Measurements from ENCODE around the gene PLXNA2.

PLXNA2 gene

DNA sequence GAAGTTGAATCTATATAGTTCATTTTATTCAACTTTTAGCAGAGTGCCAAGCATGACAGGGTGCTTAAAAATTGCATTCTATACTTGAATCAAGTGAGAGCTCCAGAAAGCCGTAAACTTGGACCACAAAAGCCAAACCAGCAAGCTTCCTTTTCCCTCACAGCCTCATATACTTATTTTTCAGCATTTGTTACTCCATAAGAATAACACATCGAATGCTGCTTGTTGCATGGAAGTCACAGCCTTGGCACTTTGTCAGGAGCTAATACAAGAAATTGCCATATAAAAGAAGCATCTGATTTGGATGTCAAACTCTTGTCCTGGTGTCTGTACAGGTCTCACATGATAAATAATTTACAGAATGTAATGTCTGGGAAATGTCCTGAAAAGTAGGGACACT is 87.4 kb downstream of the PLXNA2 start:
- no peak for TF ChIP-seq ISL1 (CRISPR knock-in tag; IDR thresholded peaks at IDR 0.05)
- TF ChIP-seq, protein P1, sequence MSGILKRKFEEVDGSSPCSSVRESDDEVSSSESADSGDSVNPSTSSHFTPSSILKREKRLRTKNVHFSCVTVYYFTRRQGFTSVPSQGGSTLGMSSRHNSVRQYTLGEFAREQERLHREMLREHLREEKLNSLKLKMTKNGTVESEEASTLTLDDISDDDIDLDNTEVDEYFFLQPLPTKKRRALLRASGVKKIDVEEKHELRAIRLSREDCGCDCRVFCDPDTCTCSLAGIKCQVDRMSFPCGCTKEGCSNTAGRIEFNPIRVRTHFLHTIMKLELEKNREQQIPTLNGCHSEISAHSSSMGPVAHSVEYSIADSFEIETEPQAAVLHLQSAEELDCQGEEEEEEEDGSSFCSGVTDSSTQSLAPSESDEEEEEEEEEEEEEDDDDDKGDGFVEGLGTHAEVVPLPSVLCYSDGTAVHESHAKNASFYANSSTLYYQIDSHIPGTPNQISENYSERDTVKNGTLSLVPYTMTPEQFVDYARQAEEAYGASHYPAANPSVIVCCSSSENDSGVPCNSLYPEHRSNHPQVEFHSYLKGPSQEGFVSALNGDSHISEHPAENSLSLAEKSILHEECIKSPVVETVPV (CRISPR knock-in tag; IDR thresholded peaks at IDR 0.05), result no peak
- no peak for TF ChIP-seq ZNF70 (CRISPR knock-in tag; IDR thresholded peaks at IDR 0.05)
- TF ChIP-seq RARB (CRISPR knock-in tag; IDR thresholded peaks at IDR 0.05), result no peak
- TF ChIP-seq GLIS3 (CRISPR knock-in tag; IDR thresholded peaks at IDR 0.05), result no peak
- no peak for TF ChIP-seq ZNF8 (CRISPR knock-in tag; IDR thresholded peaks at IDR 0.05)
- no peak for TF ChIP-seq ZNF565 (CRISPR knock-in tag; conservative IDR thresholded peaks at IDR 0.05; ENCODE audit: low read depth)
- no peak for ATAC-seq

DNA sequence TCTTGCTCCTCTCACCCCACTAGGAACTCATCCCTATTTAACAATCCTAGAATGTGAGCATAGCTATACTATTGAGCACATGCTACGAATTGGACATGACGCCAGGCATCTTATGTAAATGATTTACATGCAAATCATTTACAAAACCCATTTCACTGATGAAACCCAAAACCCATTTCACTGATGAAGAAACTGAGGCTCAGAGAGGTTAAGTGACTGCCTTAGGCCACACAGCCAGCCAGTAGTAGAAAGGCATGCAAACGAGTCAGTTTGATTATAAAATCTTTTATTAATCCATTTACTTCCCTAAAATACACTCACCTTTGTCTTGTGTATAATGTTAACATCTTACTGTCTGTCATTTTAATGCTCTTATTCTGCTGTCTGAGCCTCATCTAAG is 87.9 kb downstream of the PLXNA2 start:
- ATAC-seq, result no peak
- TF ChIP-seq SNAI2 (CRISPR knock-in tag; IDR thresholded peaks at IDR 0.05) (no peak), ZNF8 (CRISPR knock-in tag; IDR thresholded peaks at IDR 0.05) (no peak), ZNF565 (CRISPR knock-in tag; conservative IDR thresholded peaks at IDR 0.05; ENCODE audit: low read depth) (no peak), CSDC2 (CRISPR knock-in tag; IDR thresholded peaks at IDR 0.05) (no peak), ZC3H10 (CRISPR knock-in tag; IDR thresholded peaks at IDR 0.05) (no peak), PPARA (CRISPR knock-in tag; IDR thresholded peaks at IDR 0.05; ENCODE audit: borderline replicate concordance) (no peak), OSR1 (CRISPR knock-in tag; IDR thresholded peaks at IDR 0.05) (no peak), ISL1 (CRISPR knock-in tag; IDR thresholded peaks at IDR 0.05) (no peak), TOX (CRISPR knock-in tag; IDR thresholded peaks at IDR 0.05; ENCODE audit: borderline replicate concordance) (no peak), ZFP3 (CRISPR knock-in tag; IDR thresholded peaks at IDR 0.05) (no peak), ZFP30 (CRISPR knock-in tag; IDR thresholded peaks at IDR 0.05) (no peak), RARB (CRISPR knock-in tag; IDR thresholded peaks at IDR 0.05) (no peak), ARNTL (CRISPR knock-in tag; IDR thresholded peaks at IDR 0.05; ENCODE audit: borderline replicate concordance, low read depth) (no peak), ZNF70 (CRISPR knock-in tag; IDR thresholded peaks at IDR 0.05) (no peak), BACH2 (CRISPR knock-in tag; IDR thresholded peaks at IDR 0.05; ENCODE audit: borderline replicate concordance) (no peak), TCF4 (CRISPR knock-in tag; IDR thresholded peaks at IDR 0.05; ENCODE audit: borderline replicate concordance) (no peak), ESRRG (CRISPR knock-in tag; IDR thresholded peaks at IDR 0.05) (no peak)
- TF ChIP-seq, protein P1 (CRISPR knock-in tag; IDR thresholded peaks at IDR 0.05), result no peak
- TF ChIP-seq, protein P2, sequence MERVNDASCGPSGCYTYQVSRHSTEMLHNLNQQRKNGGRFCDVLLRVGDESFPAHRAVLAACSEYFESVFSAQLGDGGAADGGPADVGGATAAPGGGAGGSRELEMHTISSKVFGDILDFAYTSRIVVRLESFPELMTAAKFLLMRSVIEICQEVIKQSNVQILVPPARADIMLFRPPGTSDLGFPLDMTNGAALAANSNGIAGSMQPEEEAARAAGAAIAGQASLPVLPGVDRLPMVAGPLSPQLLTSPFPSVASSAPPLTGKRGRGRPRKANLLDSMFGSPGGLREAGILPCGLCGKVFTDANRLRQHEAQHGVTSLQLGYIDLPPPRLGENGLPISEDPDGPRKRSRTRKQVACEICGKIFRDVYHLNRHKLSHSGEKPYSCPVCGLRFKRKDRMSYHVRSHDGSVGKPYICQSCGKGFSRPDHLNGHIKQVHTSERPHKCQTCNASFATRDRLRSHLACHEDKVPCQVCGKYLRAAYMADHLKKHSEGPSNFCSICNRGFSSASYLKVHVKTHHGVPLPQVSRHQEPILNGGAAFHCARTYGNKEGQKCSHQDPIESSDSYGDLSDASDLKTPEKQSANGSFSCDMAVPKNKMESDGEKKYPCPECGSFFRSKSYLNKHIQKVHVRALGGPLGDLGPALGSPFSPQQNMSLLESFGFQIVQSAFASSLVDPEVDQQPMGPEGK (CRISPR knock-in tag; IDR thresholded peaks at IDR 0.05; ENCODE audit: borderline replicate concordance), result no peak
- TF ChIP-seq, protein P3, sequence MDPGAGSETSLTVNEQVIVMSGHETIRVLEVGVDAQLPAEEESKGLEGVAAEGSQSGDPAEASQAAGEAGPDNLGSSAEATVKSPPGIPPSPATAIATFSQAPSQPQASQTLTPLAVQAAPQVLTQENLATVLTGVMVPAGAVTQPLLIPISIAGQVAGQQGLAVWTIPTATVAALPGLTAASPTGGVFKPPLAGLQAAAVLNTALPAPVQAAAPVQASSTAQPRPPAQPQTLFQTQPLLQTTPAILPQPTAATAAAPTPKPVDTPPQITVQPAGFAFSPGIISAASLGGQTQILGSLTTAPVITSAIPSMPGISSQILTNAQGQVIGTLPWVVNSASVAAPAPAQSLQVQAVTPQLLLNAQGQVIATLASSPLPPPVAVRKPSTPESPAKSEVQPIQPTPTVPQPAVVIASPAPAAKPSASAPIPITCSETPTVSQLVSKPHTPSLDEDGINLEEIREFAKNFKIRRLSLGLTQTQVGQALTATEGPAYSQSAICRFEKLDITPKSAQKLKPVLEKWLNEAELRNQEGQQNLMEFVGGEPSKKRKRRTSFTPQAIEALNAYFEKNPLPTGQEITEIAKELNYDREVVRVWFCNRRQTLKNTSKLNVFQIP (CRISPR knock-in tag; IDR thresholded peaks at IDR 0.05; ENCODE audit: borderline replicate concordance, low read depth), result no peak

DNA sequence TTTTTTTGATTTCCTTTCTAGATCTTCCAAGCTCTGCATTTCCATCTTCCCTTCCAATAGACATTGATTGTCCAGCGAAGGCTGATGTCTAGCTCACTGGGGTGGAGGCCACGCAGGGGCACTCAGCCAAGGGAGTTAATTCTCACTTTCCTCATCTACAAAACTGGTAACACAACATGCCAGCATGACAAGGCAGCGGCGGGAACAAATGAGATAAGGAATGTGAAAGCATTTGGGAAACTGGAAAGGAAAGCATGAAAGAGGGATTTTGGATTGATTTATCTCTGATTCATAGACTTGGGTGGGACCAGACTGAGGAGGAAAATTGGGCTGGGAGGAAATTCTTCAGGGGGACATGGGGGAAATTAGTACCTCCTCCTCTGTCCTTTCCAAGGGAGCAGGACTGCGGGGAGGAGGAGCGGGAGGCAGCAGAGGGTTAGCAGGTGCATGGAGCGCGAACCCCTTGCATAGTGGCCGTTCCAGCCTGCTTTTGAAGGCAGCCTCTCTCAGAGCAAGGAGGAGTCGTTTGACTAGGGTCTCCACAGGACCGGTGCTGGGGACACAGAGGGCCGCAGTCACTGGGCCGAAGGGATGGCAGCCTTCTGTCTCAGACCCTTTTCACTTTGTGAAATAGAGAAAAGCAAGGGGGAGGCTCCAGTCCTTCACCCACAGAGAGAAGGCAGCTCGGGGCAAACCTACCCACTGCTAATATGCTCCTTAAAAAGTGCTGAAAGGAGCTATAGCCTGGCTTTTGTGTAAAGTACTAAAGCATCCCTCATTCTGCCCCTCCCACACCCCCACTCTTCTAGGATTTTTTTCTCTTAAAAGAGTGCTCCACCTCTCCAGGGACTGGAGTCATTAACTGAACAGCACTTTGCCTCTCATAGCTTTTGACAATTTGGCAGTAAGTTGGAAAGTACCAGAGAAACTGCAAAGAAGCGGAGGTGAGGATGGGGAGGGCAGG is 89.2 kb downstream of the PLXNA2 start:
- no peak for TF ChIP-seq ESRRG (CRISPR knock-in tag; IDR thresholded peaks at IDR 0.05)
- TF ChIP-seq, protein P3 (CRISPR knock-in tag; IDR thresholded peaks at IDR 0.05; ENCODE audit: borderline replicate concordance, low read depth), result no peak
- TF ChIP-seq, protein P1 (CRISPR knock-in tag; IDR thresholded peaks at IDR 0.05), result no peak
- no peak for TF ChIP-seq GLIS3 (CRISPR knock-in tag; IDR thresholded peaks at IDR 0.05)
- TF ChIP-seq ZC3H10 (CRISPR knock-in tag; IDR thresholded peaks at IDR 0.05), result no peak
- TF ChIP-seq OSR1 (CRISPR knock-in tag; IDR thresholded peaks at IDR 0.05), result no peak
- no peak for TF ChIP-seq ARNTL (CRISPR knock-in tag; IDR thresholded peaks at IDR 0.05; ENCODE audit: borderline replicate concordance, low read depth)
- TF ChIP-seq TOX (CRISPR knock-in tag; IDR thresholded peaks at IDR 0.05; ENCODE audit: borderline replicate concordance), result no peak
- TF ChIP-seq ZNF8 (CRISPR knock-in tag; IDR thresholded peaks at IDR 0.05), result no peak
- no peak for TF ChIP-seq ZFP3 (CRISPR knock-in tag; IDR thresholded peaks at IDR 0.05)
- TF ChIP-seq, protein P2 (CRISPR knock-in tag; IDR thresholded peaks at IDR 0.05; ENCODE audit: borderline replicate concordance), result no peak
- TF ChIP-seq RARB (CRISPR knock-in tag; IDR thresholded peaks at IDR 0.05), result no peak
- TF ChIP-seq ZFP30 (CRISPR knock-in tag; IDR thresholded peaks at IDR 0.05), result no peak
- TF ChIP-seq PPARA (CRISPR knock-in tag; IDR thresholded peaks at IDR 0.05; ENCODE audit: borderline replicate concordance), result no peak
- TF ChIP-seq SNAI2 (CRISPR knock-in tag; IDR thresholded peaks at IDR 0.05), result no peak
- no peak for ATAC-seq
